ENCODE data around the gene CHRM2. TPM values are rescaled to one million over a fixed set of nuclear protein-coding genes. Genes with fewer than 3 reads are reported as not detected.

The CHRM2 gene
- total RNA-seq, 1 experiment from 2014 or later: 0.17 TPM

DNA sequence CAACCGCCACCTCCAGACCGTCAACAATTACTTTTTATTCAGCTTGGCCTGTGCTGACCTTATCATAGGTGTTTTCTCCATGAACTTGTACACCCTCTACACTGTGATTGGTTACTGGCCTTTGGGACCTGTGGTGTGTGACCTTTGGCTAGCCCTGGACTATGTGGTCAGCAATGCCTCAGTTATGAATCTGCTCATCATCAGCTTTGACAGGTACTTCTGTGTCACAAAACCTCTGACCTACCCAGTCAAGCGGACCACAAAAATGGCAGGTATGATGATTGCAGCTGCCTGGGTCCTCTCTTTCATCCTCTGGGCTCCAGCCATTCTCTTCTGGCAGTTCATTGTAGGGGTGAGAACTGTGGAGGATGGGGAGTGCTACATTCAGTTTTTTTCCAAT lies 146.6 kb downstream of the CHRM2 start:
- no peak overlapping the region for H3K4me2 ChIP-seq
- no peaks in the 10 kb centered on the region for H3K79me2 ChIP-seq (ENCODE audit: low read depth)
- H3K4me1 ChIP-seq (replicated peaks; ENCODE audit: insufficient read depth): no peaks in the 10 kb centered on the region
- POLR2A ChIA-PET (ENCODE audit: unreplicated experiment): interaction anchor here (0.6 kb wide), 1 partner anchor 62 kb away, joined by 6 read pairs; no protein-coding TSS in a partner anchor
- no TSS peak for BruUV-seq (replicated peaks)
- intact Hi-C loops (cut with micrococcal nuclease; ENCODE audit: unreplicated experiment): no loop called here
- H2AFZ ChIP-seq: peak overlapping the region; percentile 2; the same call in 1 of the 2 replicates
- H3K4me3 ChIP-seq: no peak overlapping the region
- no peaks in the 10 kb centered on the region for H4K20me1 ChIP-seq (ENCODE audit: insufficient read depth)
- H3K27ac ChIP-seq: peak overlapping the region; percentile 50; the same call in 1 of the 2 replicates
- CTCF ChIA-PET: no interaction called here
- peak in 1 of 2 experiments; percentile 25 for DNase-seq
- H3K36me3 ChIP-seq (ENCODE audit: low read depth): no peaks in the 10 kb centered on the region
- H3F3A ChIP-seq (ENCODE audit: insufficient read depth, low read depth): no peaks in the 10 kb centered on the region
- no peak for TF ChIP-seq EZH2 (IDR thresholded peaks at IDR 0.05; ENCODE audit: low read depth)
- H3K9me3 ChIP-seq (ENCODE audit: insufficient read depth, low read depth): no peaks in the 10 kb centered on the region
- H3K27me3 ChIP-seq (ENCODE audit: insufficient read depth, low read depth): no peaks in the 10 kb centered on the region
- no peaks in the 10 kb centered on the region for H3K9me2 ChIP-seq (ENCODE audit: insufficient read depth)

DNA sequence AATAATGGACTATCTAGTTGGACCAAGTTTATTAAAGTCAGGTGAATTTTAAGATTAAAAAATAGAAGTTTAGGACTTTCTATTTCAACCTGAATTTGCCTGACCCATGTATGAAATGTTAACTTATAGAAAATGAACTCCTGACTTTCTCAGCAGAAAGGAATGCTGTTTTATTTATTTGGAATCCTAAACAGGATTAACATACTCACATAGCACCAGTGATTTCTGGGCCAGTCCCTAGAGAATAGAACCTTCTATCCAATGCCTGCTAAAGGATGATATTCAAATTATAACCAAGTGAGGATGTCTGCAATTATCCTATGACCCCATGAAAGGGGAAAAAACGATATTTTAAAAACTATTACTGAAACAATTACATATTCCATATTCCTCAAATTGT lies 148.8 kb downstream of the CHRM2 start:
- Histone ChIP-seq H2AFZ (no peak overlapping the region), H3K9me2 (ENCODE audit: insufficient read depth) (no peaks in the 10 kb centered on the region), H4K20me1 (ENCODE audit: insufficient read depth) (no peaks in the 10 kb centered on the region), H3K9me3 (ENCODE audit: insufficient read depth, low read depth) (no peaks in the 10 kb centered on the region), H3K27me3 (ENCODE audit: insufficient read depth, low read depth) (no peaks in the 10 kb centered on the region), H3K27ac (no peak overlapping the region), H3K79me2 (ENCODE audit: low read depth) (no peaks in the 10 kb centered on the region), H3K4me1 (replicated peaks; ENCODE audit: insufficient read depth) (no peaks in the 10 kb centered on the region), H3K4me3 (no peak overlapping the region), H3K4me2 (no peak overlapping the region), H3K36me3 (ENCODE audit: low read depth) (no peaks in the 10 kb centered on the region), H3F3A (ENCODE audit: insufficient read depth, low read depth) (no peaks in the 10 kb centered on the region)
- CTCF ChIA-PET: no interaction called here
- no peak for TF ChIP-seq EZH2 (IDR thresholded peaks at IDR 0.05; ENCODE audit: low read depth)
- TF ChIP-seq, protein P1, sequence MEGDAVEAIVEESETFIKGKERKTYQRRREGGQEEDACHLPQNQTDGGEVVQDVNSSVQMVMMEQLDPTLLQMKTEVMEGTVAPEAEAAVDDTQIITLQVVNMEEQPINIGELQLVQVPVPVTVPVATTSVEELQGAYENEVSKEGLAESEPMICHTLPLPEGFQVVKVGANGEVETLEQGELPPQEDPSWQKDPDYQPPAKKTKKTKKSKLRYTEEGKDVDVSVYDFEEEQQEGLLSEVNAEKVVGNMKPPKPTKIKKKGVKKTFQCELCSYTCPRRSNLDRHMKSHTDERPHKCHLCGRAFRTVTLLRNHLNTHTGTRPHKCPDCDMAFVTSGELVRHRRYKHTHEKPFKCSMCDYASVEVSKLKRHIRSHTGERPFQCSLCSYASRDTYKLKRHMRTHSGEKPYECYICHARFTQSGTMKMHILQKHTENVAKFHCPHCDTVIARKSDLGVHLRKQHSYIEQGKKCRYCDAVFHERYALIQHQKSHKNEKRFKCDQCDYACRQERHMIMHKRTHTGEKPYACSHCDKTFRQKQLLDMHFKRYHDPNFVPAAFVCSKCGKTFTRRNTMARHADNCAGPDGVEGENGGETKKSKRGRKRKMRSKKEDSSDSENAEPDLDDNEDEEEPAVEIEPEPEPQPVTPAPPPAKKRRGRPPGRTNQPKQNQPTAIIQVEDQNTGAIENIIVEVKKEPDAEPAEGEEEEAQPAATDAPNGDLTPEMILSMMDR (conservative IDR thresholded peaks at IDR 0.05): no peak
- intact Hi-C loops (cut with micrococcal nuclease; ENCODE audit: unreplicated experiment): no loop called here
- DNase-seq: no peak
- POLR2A ChIA-PET (ENCODE audit: unreplicated experiment): no interaction called here
- no TSS peak for BruUV-seq (replicated peaks)

DNA sequence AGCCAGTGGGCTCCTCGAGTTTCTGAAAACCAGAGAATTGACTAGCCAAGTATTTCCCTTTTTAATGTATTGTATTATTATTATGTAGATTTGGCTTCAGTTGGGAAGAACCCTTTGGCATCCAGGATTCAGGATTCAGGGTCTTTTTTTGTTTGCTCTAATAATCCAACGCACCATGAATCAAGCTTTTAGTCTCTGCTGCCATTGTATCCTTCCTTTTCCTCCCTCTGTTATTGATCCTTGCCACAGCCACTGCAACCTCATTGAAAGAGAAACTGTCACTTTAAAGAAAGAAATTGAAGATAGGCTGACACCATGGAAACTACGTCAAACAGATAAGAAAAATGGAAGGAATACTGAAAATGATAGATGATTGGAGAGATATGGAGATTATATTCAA lies 150.0 kb downstream of the CHRM2 start:
- no peaks in the 10 kb centered on the region for H3K9me3 ChIP-seq (ENCODE audit: insufficient read depth, low read depth)
- no peaks in the 10 kb centered on the region for H4K20me1 ChIP-seq (ENCODE audit: insufficient read depth)
- no peak overlapping the region for H3K4me2 ChIP-seq
- CTCF ChIA-PET: no interaction called here
- DNase-seq: no peak
- TF ChIP-seq, protein P1 (conservative IDR thresholded peaks at IDR 0.05): no peak
- no peak for TF ChIP-seq EZH2 (IDR thresholded peaks at IDR 0.05; ENCODE audit: low read depth)
- no peak overlapping the region for H3K4me3 ChIP-seq
- POLR2A ChIA-PET (ENCODE audit: unreplicated experiment): no interaction called here
- no peaks in the 10 kb centered on the region for H3K27me3 ChIP-seq (ENCODE audit: insufficient read depth, low read depth)
- no peaks in the 10 kb centered on the region for H3K36me3 ChIP-seq (ENCODE audit: low read depth)
- H3K4me1 ChIP-seq (replicated peaks; ENCODE audit: insufficient read depth): no peaks in the 10 kb centered on the region
- no peak overlapping the region for H2AFZ ChIP-seq
- H3F3A ChIP-seq (ENCODE audit: insufficient read depth, low read depth): no peaks in the 10 kb centered on the region
- BruUV-seq (replicated peaks): no TSS peak
- H3K9me2 ChIP-seq (ENCODE audit: insufficient read depth): no peaks in the 10 kb centered on the region
- no peak overlapping the region for H3K27ac ChIP-seq
- H3K79me2 ChIP-seq (ENCODE audit: low read depth): no peaks in the 10 kb centered on the region
- intact Hi-C loops (cut with micrococcal nuclease; ENCODE audit: unreplicated experiment): no loop called here

DNA sequence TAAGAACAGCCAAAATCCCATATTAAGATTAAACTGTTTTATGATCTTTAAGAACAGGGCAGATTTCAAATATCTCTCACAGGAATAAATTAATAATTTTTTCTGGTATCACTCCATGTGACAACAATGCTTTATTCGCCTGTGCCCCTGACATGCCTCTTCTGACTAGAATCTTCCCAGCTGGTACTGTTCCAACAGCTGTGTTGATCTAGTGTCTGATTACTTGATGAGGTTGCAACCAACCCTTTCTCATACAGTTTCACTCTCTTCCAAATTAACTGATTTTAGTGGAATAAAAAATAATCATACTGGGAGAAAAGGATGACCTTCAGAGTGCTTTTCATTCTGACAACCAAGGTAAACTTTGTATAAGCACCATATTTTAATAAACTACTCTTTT lies 151.9 kb downstream of the CHRM2 start:
- Histone ChIP-seq H3F3A (ENCODE audit: insufficient read depth, low read depth) (no peaks in the 10 kb centered on the region), H3K4me1 (replicated peaks; ENCODE audit: insufficient read depth) (no peaks in the 10 kb centered on the region), H3K79me2 (ENCODE audit: low read depth) (no peaks in the 10 kb centered on the region), H3K9me2 (ENCODE audit: insufficient read depth) (no peaks in the 10 kb centered on the region; the same call in 1 of the 2 replicates), H2AFZ (no peak overlapping the region), H3K4me3 (no peak overlapping the region), H3K36me3 (ENCODE audit: low read depth) (no peaks in the 10 kb centered on the region), H3K27me3 (ENCODE audit: insufficient read depth, low read depth) (no peaks in the 10 kb centered on the region), H3K27ac (no peak overlapping the region), H3K4me2 (no peak overlapping the region), H3K9me3 (ENCODE audit: insufficient read depth, low read depth) (no peaks in the 10 kb centered on the region), H4K20me1 (ENCODE audit: insufficient read depth) (no peaks in the 10 kb centered on the region)
- BruUV-seq (replicated peaks): no TSS peak
- TF ChIP-seq EZH2 (IDR thresholded peaks at IDR 0.05; ENCODE audit: low read depth): no peak
- TF ChIP-seq, protein P1 (conservative IDR thresholded peaks at IDR 0.05): no peak
- POLR2A ChIA-PET (ENCODE audit: unreplicated experiment): no interaction called here
- CTCF ChIA-PET: no interaction called here
- intact Hi-C loops (cut with micrococcal nuclease; ENCODE audit: unreplicated experiment): no loop called here
- DNase-seq: no peak

Data from PC-9 (cell line).